Measurements from ENCODE around the gene ABCE1.

- TF ChIP-seq CTCF (conservative IDR thresholded peaks at IDR 0.05; ENCODE audit: low read depth, low read length) (no peak), EZH2 (IDR thresholded peaks at IDR 0.05; ENCODE audit: borderline replicate concordance, low read depth, low read length, poor library complexity, severe bottlenecking) (no peak)
These were observed 9.0 kb downstream of the ABCE1 start for GRCh38 chr4:145107126-145107525.
